NB4 (cell line): Measurements from ENCODE around the gene DNAJC13.

Experiments used
- CTCF ChIP-seq: IDR thresholded peaks from one replicate; pipeline ENCODE4 v1.5.1; 2012; ENCODE audit warnings: low read depth, low read length
- MAX ChIP-seq: IDR thresholded peaks from 2 replicates; pipeline ENCODE4 v1.6.1; 2011; ENCODE audit warnings: low read depth, low read length
- MYC ChIP-seq: IDR thresholded peaks from 2 replicates; pipeline ENCODE4 v1.6.1; 2011; ENCODE audit warnings: low read depth, low read length
- POLR2A ChIP-seq: IDR thresholded peaks from 2 replicates; pipeline ENCODE4 v1.6.1; 2011; ENCODE audit warnings: mild to moderate bottlenecking; ENCODE audit not compliant: insufficient read length; ENCODE audit errors: extremely low read depth

GRCh38 chr3:132432639-132433038 is 15.3 kb downstream of the DNAJC13 start:
- TF ChIP-seq CTCF (no peak), MYC (no peak), POLR2A (no peak), MAX (no peak)
